GM19099 (cell line): Measurements from ENCODE around the gene SCGB1D1.

Source experiments
- POLR2A ChIP-seq: IDR thresholded peaks from 3 replicates; pipeline ENCODE4 v1.6.1; 2011; ENCODE audit warnings: low read depth; ENCODE audit not compliant: insufficient read length; ENCODE audit errors: extremely low read depth

The SCGB1D1 gene

DNA sequence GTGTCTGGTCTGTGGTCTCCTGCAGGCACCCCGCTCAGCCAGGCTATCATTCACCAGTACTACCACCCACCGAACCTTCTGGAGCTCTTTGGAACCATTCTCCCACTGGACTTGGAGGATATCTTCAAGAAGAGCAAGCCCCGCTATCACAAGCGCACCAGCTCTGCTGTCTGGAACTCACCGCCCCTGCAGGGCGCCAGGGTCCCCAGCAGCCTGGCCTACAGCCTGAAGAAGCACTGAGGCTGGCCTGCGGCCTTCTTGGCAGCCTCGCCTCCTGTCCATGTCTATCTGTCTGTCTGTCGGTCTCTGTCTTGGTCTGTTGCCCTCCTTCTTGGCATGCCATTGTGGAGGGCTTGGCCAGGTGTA, 38.3 kb upstream of the SCGB1D1 start:
- no peak for TF ChIP-seq POLR2A

DNA sequence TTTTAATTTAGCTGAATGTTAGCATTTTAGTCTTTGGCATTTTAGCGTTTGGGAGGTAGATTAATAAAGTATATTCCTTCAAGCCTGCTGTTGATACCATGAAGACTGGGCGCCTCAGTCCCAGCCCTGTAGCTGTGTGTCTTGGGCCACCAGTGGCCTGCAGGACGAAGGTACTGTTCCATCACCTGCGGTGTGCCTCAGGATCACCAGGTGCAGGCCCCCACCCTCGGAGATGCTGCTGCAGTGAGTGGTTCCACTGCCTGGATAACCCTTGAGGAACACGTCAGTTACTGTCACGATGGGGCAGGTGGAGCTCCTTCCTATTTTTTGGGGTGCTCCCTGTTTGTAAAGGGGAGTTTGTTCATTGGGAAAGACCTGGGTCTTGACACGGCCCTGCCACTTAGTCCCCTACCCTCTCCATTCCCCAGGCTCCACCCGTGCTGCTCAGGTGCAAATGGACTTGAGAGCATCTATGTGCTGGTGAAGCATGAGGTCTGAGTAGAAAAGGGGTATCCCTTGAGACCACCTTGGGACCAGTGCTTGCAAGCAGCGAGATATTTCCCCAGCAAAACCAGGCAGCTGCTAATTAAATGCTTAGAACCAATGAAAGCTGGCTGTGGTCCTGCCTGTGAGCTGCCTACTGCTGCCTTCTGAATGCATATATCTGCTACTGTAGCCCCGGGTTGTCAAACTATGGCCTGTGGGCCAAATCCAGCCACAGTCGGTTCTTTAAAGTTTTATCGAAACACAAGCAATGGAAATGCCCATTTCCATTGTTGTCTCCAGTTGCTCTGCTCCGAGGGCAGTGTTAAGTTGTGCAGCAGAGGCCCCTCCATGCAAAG, 37.5 kb upstream of the SCGB1D1 start:
- no peak for TF ChIP-seq POLR2A

DNA sequence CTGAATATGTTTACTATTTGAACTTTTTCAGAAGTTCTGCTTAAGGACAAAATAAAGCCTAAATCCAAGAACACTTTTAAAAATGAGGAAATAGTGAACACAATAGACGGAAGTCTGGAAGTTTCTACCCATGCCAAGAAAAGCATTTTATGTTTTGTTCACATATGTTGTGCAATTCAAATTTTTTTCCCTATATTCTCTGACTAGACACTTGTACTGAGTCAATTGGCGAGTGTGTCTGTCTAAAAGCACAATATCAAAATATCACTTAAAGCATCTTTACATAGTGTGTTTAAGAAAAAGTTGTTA, 37.0 kb upstream of the SCGB1D1 start:
- TF ChIP-seq POLR2A, result no peak

DNA sequence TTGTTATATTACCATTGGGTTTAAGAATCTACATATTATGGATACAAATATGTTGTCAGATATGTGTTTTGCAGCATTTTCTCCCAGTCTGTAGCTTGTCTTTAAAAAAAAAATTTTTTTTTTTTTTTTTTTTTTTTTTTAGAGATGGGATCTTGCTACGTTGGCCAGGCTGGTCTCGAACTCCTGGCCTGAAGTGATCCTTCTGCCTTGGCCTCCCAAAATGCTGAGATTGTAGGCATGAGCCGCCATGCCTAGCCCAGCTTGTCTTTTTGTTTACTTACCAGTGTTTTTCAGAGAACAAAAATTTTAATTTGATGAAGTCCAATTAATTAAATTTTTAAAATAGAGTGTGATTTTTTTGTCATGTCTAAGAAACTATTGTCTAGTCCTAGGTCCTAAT, 36.4 kb upstream of the SCGB1D1 start:
- TF ChIP-seq POLR2A, result no peak

DNA sequence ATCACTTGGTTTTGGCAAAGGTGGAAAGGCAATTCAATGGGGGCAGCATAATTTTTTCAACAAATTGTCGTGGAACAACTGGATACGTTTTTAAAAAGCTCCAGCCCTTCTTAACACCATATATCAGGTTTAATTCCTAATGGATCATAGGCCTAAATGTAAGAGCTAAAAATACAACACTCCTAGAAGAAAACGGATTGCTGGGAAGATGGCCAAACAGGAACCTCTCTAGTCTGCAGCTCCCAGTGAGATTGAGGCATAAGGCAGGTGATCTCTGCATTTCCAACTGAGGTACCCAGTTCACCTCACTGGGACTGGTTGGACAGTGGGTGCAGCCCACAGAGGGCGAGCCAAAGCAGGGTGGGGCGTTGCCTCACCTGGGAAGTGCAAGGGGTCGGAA, 32.4 kb upstream of the SCGB1D1 start:
- TF ChIP-seq POLR2A, result no peak

DNA sequence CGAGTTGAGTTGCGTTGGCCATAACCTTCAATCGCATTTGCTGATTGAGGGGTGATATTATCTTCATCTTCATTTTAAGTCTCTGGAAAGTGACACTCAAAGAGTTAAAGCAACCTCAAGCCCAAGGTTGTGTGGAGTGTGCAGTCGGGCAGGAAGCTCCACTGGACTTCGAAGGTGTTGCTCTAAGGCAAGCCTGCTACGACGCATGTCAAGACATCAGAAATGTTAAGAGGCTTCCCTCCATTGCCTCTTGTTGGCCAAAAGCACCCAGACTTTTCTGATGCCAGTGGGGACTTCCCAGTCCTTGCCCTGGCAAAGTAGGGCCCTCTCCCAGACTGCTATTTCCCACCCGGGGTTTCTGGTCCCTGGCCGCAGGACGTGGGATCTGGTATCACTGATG, 23.6 kb upstream of the SCGB1D1 start:
- no peak for TF ChIP-seq POLR2A

DNA sequence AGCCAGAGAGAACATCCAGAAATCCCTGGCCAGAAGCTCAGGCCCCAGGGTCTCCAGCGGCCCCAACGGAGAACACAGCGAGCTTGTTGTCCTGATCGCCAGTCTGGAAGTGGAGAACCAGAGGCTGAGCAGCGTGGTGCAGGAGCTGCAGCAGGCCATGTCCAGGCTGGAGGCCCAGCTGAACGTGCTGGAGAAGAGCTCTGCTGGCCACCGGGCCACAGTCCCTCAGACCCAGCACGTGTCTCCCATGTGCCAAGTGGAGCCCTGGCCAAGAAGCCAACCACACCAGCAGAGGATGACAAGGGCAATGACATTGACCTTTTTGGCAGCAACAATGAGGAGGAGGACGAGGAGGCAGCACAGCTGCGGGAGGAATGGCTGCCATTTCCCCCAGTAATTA, 20.6 kb upstream of the SCGB1D1 start:
- no peak for TF ChIP-seq POLR2A

DNA sequence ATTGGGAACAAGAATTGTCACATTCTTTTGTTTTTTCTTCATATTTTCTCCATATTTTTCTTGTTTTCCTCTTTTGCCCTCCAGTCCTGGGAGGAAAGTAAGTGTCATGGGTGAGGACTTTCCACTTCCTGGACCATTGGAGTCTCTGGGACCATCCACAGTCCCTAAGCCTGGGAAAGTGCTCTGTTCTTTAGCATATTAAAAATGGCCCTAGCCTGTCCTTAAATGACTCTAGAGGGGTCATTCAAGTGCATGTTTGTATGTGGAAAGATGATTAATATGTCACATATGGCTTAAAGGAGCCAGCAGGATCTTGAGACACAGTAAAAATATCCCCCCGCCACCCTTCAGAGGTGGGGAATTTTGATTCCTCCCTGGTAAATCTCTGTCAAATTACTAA, 20.1 kb upstream of the SCGB1D1 start:
- TF ChIP-seq POLR2A, result no peak

DNA sequence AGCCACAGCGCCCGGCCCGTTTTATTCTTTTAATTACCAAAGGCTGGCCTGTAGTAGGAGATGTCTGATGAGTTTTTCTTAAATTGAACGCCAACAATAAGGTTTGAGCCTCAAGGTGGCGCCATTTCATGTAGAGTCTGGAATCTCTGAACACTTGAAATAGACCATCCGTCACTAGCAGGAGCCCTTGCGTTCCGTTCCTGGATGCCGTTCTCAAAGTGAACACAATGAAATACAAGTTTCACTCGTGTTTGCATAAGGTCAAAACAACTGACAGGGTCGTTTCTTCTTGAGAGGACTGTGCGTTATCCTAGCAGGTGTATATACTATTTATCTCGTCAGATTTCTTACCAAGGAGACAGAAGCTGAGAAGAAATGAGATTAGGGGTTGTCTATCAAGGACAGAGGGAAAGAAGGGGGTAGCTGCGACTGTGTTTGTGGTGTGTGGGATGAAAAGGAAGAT, 18.7 kb upstream of the SCGB1D1 start:
- no peak for TF ChIP-seq POLR2A

DNA sequence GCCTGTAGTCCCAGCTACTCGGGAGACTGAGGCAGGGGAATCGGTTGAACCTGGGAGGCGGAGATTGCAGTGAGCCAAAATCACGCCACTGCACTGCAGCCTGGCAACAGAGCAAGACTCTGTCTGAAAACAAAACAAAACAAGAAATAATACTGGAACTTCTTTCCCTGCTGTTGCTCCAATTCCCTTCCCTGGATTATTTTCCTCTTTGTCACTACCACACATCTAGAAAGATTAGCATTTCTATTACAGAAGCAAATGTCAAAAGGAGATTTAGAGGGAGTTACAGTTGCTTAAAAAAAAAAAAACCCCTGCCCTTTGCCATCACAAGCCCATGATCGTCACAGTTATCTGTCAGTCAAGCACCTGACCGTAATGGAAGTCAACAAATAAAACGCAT, 17.7 kb upstream of the SCGB1D1 start:
- no peak for TF ChIP-seq POLR2A

DNA sequence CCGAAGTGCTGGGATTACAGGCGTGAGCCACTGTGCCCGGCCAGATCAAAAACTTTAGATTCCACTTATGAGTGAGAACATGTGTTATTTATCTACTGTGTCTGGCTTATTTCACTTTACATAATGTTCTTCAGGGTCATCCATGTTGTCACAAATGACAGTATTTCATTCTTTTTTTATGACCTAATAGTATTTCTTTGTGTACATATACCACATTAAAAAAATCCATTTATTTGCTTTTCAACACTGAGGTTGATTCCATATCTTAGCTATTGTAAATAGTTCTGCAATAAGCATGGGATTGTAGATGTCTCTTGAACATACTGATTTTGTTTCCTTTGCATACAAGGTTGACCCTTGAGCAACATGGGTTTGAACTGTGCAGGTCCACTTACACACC, 13.2 kb upstream of the SCGB1D1 start:
- no peak for TF ChIP-seq POLR2A

DNA sequence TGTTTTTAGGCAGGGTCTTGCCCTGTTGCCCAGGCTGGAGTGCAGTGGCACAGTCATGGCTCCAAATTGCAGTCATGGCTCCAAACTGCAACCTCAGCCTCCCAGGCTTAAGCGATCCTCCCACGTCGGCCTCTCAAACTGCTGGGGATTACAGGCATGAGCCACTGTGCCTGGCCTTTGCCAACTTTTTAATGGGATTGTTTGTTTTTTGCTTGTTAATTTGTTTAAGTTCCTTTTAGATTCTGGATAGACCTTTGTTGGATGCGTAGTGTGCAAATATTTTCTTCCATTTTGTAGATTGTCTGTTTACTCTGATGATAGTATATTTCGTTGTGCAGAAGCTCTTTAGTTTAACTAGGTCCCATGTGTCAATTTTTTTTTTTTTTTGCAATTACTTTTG, 10.0 kb upstream of the SCGB1D1 start:
- TF ChIP-seq POLR2A, result no peak

DNA sequence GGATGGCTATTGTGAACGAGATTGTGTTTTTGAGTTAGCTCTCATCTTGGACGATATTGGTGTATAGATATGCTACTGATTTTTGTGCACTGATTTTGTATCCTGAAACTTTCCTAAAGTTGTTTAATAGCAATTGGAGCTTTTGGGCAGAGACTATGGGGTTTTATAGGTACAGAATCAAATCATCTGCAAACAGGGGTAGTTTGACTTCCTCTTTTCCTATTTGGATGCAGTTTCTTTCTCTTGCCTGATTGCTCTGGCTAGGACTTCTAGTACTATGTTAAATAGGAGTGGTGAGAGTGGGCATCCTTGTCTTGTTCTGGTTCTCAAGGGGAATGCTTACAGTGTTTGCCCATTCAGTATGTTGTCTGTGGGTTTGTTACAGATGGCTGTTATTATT, 8.9 kb upstream of the SCGB1D1 start:
- TF ChIP-seq POLR2A, result no peak

DNA sequence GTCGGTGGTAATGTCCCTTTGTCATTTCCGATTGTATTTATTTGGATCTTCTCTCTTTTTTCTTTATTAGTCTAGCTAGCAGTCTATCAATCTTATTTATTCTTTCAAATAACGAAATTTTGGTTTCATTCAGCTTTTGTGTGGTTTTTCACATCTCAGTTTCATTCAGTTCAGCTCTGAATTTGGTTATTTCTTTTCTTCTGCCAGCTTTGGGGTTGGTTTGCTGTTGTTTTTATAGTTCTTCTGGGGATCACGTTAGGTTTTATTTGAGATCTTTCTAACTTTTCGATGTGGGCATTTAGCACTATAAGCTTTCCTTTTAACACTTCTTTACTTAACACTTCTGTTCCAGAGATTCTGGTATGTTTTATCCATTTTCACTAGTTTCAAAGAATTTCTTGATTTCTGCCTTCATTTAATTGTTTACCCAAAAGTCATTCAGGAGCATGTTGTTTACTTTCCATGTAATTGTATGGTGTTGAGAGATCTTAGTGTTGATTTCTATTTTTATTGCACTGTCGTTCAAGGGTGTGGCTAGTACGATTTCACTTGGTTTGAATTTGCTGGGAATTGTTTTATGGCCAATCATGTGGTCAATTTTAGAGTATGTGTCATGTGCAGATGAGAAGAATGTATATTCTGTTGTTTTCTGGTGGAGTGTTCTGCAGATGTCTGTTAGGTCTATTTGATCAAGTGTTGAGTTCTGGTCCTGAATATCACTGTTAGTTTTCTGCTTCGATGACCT, 7.7 kb upstream of the SCGB1D1 start:
- TF ChIP-seq POLR2A, result no peak

DNA sequence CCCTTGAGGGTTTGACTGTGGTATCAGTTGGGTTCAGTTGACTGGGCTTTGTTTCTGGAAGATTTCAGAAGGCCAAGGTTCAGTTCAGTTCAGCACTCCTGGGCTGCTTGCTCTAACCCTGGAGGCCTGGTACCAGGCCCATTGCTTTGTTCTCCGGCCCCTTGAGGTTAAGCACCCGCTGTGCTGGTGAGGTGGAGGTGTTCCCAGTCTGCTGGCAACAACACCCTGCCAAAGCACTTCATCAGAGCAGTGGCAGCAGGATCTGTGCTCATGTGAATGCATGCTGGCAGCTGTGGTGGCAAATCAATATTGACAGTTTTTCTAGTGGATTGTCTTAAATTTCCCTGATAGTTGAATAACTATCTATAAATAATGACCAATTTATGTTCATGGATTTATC, 3.8 kb upstream of the SCGB1D1 start:
- TF ChIP-seq POLR2A, result no peak

DNA sequence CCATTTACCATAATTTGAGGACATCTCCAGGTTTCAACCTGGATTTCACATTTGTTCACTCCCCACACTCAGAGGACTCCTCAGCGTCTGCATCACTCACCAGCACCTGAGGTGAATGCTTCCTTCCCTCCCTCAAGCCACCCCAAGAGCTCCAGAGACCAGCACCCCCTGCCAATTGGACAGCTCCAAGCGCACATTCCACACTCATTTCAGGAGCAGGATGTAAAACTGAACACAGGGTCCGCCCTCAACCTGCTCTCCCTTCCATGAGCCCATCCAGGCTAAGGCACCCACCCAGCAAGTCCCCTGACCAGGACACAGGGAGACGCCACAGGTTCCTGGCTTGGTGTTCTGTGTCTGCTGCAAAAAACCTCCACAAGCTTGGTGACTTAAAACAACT, 3.9 kb downstream of the SCGB1D1 start:
- no peak for TF ChIP-seq POLR2A

DNA sequence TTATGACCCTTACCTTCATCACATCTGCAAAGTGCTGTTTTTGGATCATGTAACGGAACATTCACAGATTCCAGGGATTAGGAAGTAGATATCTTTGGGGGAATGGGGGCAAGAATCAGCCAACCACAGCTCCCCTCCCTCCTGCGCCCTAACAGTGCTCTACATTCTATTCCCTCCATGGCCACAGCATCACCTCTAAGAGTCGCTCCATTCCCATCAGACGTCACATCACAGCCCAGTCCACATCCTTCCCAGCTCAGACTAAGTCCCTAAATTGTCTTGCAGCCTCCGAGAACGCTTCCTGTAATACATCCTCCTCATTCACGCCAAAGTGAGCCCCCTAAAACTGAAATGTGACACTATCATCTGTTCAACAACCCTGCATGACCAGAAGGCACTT, 5.9 kb downstream of the SCGB1D1 start:
- no peak for TF ChIP-seq POLR2A

DNA sequence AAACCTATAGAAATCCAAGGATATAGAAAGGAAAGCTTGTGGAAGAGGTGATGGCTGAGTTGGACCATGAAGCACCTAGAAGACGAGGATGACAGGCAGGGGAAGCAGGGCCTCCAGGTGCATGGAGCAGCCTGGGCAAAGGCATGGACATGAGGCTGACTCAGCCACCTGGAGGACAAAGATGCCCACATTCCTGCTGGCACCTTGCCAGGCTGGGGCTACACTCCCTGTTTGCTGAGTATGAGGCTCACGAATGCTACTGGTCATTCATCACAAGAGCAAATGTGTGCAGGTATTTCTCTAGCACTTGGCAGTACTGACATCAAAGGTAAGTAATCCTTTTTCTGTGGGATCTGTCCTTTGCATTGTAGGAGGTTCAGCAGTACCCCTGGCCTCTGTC, 11.4 kb downstream of the SCGB1D1 start:
- no peak for TF ChIP-seq POLR2A

DNA sequence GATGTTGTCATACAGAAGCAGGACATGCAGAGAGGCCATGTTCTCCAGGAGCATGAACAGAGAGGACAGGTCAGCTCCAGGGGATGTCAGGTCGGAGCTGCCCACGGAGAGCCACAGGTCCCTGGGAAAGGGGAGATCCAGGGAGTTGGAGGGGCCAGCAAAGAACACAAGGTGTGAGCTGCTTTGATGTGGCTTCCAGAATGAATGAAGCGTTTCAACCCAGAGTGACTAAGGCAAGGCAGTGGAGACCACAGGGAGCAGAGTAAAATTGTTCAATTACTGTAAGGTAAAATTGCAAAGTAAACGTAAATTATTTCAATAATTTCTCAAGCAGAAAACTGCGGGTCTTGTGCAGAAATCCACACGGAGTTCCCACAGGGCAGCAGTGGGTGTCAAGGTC, 12.9 kb downstream of the SCGB1D1 start:
- no peak for TF ChIP-seq POLR2A
